BLaER1 treated with 17β-estradiol and CSF1 and Interleukin-3, amounts not matched to agents 10 nM and 100 nM (cell line): ENCODE measurements around the gene ARHGAP8.

Source experiments
- H3K27ac ChIP-seq, 11 experiments: shearing (Covaris generic); formaldehyde crosslinking; 2 replicates each; pipeline ENCODE4 v1.8.1; 2022
- H3K27me3 ChIP-seq, 11 experiments: shearing (Covaris generic); formaldehyde crosslinking; 2 replicates each; pipeline ENCODE4 v1.8.1; 2022
- H3K36me3 ChIP-seq, 11 experiments: shearing (Covaris generic); formaldehyde crosslinking; 2 replicates each; pipeline ENCODE4 v1.8.1; 2022
- H3K4me1 ChIP-seq, 10 experiments: shearing (Covaris generic); formaldehyde crosslinking; 2 replicates each; pipeline ENCODE4 v1.8.1; 2022
- H3K4me2 ChIP-seq, 11 experiments: shearing (Covaris generic); formaldehyde crosslinking; 2 replicates each; pipeline ENCODE4 v1.8.1; 2022
- H3K4me3 ChIP-seq, 10 experiments: shearing (Covaris generic); formaldehyde crosslinking; 2 replicates each; pipeline ENCODE4 v1.8.1; 2022
- H3K9ac ChIP-seq, 11 experiments: shearing (Covaris generic); formaldehyde crosslinking; 2 replicates each; pipeline ENCODE4 v1.8.1; 2022
- H3K9me3 ChIP-seq, 11 experiments: shearing (Covaris generic); formaldehyde crosslinking; replicated peaks in 1 of 11; 2 replicates each; pipeline ENCODE4 v1.8.1; 2022
- H4K20me1 ChIP-seq, 11 experiments: shearing (Covaris generic); formaldehyde crosslinking; 2 replicates each; pipeline ENCODE4 v1.8.1; 2022
- Cebpa-rat ChIP-seq, 11 experiments: shearing (Covaris generic); IDR thresholded peaks; 2 replicates each; pipeline ENCODE4 v1.8.1; 2022

ARHGAP8 gene

GRCh38 chr22:44888491-44889254, 136.3 kb downstream of the ARHGAP8 start:
- TF ChIP-seq Cebpa-rat (IDR thresholded peaks at IDR 0.05): no peak
- H3K9me3 ChIP-seq: no peaks in the 10 kb centered on the region
- no peaks in the 10 kb centered on the region for H3K36me3 ChIP-seq
- no peak overlapping the region for H3K4me2 ChIP-seq
- no peak overlapping the region for H3K4me3 ChIP-seq
- H3K9ac ChIP-seq: no peak overlapping the region
- peaks cover 0 to 9% (median 0%) of the 10 kb centered on the region in 11 experiments; a peak in 2 of 22 replicates for H4K20me1 ChIP-seq
- H3K27ac ChIP-seq: no peak overlapping the region
- H3K4me1 ChIP-seq: peaks cover 0 to 3% (median 0%) of the 10 kb centered on the region in 10 experiments; a peak in 4 of 20 replicates
- H3K27me3 ChIP-seq: no peaks in the 10 kb centered on the region

DNA sequence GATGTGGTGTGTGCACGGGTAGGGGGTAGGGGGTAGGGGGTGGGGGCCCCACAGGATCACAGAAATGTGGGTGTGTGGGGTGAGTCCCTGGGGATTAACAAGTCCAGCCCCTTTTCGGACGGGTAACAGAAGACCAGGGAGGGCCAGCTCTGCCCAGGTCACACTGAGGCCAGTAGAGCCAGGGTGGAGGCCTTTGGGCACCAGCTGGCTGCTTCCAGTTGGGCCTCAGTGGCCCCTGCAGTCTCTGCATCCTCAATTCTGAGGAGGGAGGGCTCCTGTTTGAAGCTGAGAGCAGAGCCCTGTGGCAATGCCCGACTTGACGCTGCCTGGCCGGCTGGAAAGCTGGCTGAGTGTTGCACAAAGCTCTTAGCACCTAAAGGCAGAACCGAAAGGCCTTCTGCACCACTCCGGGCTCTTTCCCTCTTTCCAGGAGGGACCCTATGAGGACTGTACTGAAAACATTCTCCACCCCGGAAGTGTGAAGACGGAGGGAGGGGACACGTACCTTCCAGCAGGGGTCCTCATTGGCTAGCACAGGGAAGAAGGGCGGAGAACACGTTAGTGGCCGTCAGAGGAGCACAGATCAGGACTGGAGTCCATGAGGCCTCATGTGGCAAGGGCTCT, 137.0 kb downstream of the ARHGAP8 start:
- Histone ChIP-seq H3K27me3 (no peaks in the 10 kb centered on the region), H3K4me3 (no peak overlapping the region), H3K36me3 (no peaks in the 10 kb centered on the region), H3K4me1 (peaks cover 0 to 3% (median 0%) of the 10 kb centered on the region in 10 experiments; a peak in 4 of 20 replicates), H3K27ac (no peak overlapping the region), H4K20me1 (peaks cover 0 to 9% (median 0%) of the 10 kb centered on the region in 11 experiments; a peak in 2 of 22 replicates), H3K9me3 (no peaks in the 10 kb centered on the region), H3K9ac (no peak overlapping the region), H3K4me2 (no peak overlapping the region)
- no peak for TF ChIP-seq Cebpa-rat (IDR thresholded peaks at IDR 0.05)

DNA sequence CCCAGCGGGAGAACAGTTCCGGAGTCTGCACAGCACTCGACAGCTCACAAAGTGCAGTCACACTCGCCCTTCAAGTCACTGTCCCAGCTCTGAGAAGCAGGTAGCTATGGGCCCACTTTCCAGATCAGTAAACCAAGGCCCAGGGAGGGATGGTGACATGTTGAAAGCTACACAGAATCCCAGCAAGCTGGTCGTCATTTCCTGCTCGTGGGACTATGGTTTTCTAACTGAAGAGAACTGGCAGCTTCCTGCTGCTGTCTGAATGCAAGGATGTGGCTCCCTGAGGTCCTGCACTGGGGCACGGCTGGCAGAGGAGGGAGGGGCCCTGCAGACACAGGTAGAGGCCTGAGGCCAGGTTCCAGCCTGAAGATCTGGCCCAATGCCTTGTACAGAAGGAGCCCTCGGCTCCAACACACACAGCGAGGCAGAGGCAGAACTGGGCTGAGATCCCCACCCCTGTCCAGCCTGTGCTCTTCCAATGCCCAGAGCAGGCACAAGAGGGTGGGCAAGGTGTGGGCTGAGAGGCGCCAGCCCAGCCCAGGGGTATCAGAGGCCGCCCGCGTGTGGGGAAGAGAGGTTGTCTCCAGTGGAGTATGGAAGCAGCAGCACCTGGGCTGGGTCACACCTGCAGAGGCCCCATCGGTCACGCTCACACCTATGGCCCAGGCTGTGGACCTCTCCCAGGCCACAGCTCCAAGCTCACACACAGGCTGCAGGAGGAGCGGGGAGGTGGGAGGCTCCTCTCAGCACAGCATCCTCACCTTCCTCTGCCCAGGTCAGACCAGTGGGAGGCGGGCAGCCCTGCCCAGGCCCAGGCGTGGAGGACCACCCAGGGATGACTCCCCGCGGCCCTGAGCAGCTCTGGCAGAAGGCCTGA, 138.3 kb downstream of the ARHGAP8 start:
- H3K9ac ChIP-seq: no peak overlapping the region
- TF ChIP-seq Cebpa-rat (IDR thresholded peaks at IDR 0.05): no peak
- H4K20me1 ChIP-seq: peaks cover 0 to 9% (median 0%) of the 10 kb centered on the region in 11 experiments; a peak in 2 of 22 replicates
- no peaks in the 10 kb centered on the region for H3K36me3 ChIP-seq
- no peak overlapping the region for H3K4me2 ChIP-seq
- H3K4me1 ChIP-seq: peaks cover 0 to 3% (median 0%) of the 10 kb centered on the region in 10 experiments; a peak in 4 of 20 replicates
- H3K4me3 ChIP-seq: no peak overlapping the region
- H3K27ac ChIP-seq: no peak overlapping the region
- no peaks in the 10 kb centered on the region for H3K27me3 ChIP-seq
- no peaks in the 10 kb centered on the region for H3K9me3 ChIP-seq

DNA sequence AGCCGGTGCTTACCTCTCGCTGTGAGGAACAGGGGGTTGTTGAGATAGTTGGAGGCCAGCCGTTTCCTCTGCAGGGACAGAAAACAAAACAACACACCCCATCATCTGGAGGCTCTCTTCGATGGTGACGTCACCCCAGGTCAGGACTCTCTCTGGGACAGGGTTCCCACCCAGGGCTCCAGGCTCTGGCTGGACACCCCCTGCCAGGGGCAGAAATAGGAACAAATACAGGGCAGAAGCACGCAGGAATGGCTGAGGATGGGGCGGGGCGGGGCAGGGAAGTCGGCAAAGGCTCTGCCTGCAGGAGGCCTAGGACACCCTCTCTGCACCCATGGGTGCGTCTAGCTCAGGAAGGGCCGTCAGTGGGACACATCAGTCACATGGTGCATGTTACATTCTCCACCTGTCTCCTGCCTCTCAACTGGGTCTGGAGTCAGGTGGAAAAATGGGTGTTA, 138.9 kb downstream of the ARHGAP8 start:
- no peak overlapping the region for H3K27ac ChIP-seq
- H3K4me1 ChIP-seq: peaks cover 0 to 4% (median 0%) of the 10 kb centered on the region in 10 experiments; a peak in 4 of 20 replicates
- H3K9ac ChIP-seq: no peak overlapping the region
- H3K36me3 ChIP-seq: no peaks in the 10 kb centered on the region
- no peak overlapping the region for H3K4me2 ChIP-seq
- no peaks in the 10 kb centered on the region for H3K9me3 ChIP-seq
- no peaks in the 10 kb centered on the region for H3K27me3 ChIP-seq
- no peak overlapping the region for H3K4me3 ChIP-seq
- TF ChIP-seq Cebpa-rat (IDR thresholded peaks at IDR 0.05): no peak
- H4K20me1 ChIP-seq: peaks cover 0 to 9% (median 0%) of the 10 kb centered on the region in 11 experiments; a peak in 2 of 22 replicates

- Histone ChIP-seq H3K27me3 (no peaks in the 10 kb centered on the region), H3K4me1 (peaks cover 0 to 4% (median 0%) of the 10 kb centered on the region in 10 experiments; a peak in 4 of 20 replicates), H3K4me3 (no peak overlapping the region), H4K20me1 (peaks cover 0 to 9% (median 0%) of the 10 kb centered on the region in 11 experiments; a peak in 2 of 22 replicates), H3K9ac (no peak overlapping the region), H3K4me2 (no peak overlapping the region), H3K27ac (no peak overlapping the region), H3K36me3 (no peaks in the 10 kb centered on the region), H3K9me3 (no peaks in the 10 kb centered on the region)
- TF ChIP-seq Cebpa-rat (IDR thresholded peaks at IDR 0.05): no peak
These were observed 139.4 kb downstream of the ARHGAP8 start for GRCh38 chr22:44891791-44892190.

DNA sequence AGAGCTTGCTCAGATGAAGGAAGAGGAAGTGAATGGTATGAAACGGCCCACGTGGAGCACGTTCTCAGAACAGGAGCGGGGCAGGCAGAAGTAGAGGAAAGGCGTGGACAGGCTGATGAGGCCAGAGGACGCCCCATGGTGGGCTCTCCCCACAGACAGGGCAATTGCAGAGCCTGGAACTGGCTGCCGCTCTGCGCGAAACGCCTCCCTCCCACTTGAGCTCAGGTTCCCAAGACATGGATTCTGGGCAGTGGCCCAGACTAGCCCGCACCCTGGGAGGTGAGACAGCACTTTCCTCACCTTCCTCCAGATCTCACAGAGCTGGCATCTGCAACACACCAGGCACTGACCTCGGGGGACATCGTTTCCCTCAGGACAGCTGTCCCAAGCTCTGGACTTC, 139.9 kb downstream of the ARHGAP8 start:
- H3K9me3 ChIP-seq: no peaks in the 10 kb centered on the region
- no peaks in the 10 kb centered on the region for H3K36me3 ChIP-seq
- no peak overlapping the region for H3K27ac ChIP-seq
- peaks cover 0 to 4% (median 0%) of the 10 kb centered on the region in 10 experiments; a peak in 4 of 20 replicates for H3K4me1 ChIP-seq
- no peak for TF ChIP-seq Cebpa-rat (IDR thresholded peaks at IDR 0.05)
- H3K27me3 ChIP-seq: no peaks in the 10 kb centered on the region
- H3K9ac ChIP-seq: no peak overlapping the region
- H3K4me3 ChIP-seq: no peak overlapping the region
- H4K20me1 ChIP-seq: peaks cover 0 to 9% (median 0%) of the 10 kb centered on the region in 11 experiments; a peak in 2 of 22 replicates
- no peak overlapping the region for H3K4me2 ChIP-seq

- peaks cover 0 to 9% (median 0%) of the 10 kb centered on the region in 11 experiments; a peak in 2 of 22 replicates for H4K20me1 ChIP-seq
- H3K27me3 ChIP-seq: no peaks in the 10 kb centered on the region
- no peak overlapping the region for H3K27ac ChIP-seq
- H3K9ac ChIP-seq: no peak overlapping the region
- H3K4me1 ChIP-seq: peaks cover 0 to 4% (median 0%) of the 10 kb centered on the region in 10 experiments; a peak in 4 of 20 replicates
- no peak overlapping the region for H3K4me3 ChIP-seq
- no peak for TF ChIP-seq Cebpa-rat (IDR thresholded peaks at IDR 0.05)
- no peak overlapping the region for H3K4me2 ChIP-seq
- no peaks in the 10 kb centered on the region for H3K9me3 ChIP-seq
- no peaks in the 10 kb centered on the region for H3K36me3 ChIP-seq
These were observed 140.7 kb downstream of the ARHGAP8 start for GRCh38 chr22:44892803-44893730.

- no peaks in the 10 kb centered on the region for H3K36me3 ChIP-seq
- H3K27me3 ChIP-seq: no peaks in the 10 kb centered on the region
These were observed 141.3 kb downstream of the ARHGAP8 start for GRCh38 chr22:44893731-44894080.

More at GRCh38 chr22:44893731-44894080, 141.3 kb downstream of the ARHGAP8 start:
- Histone ChIP-seq H3K27ac (no peak overlapping the region), H3K4me1 (peaks cover 0 to 4% (median 0%) of the 10 kb centered on the region in 10 experiments; a peak in 4 of 20 replicates), H3K4me2 (no peak overlapping the region), H3K9ac (no peak overlapping the region), H3K9me3 (no peaks in the 10 kb centered on the region), H3K4me3 (no peak overlapping the region), H4K20me1 (peaks cover 0 to 9% (median 0%) of the 10 kb centered on the region in 11 experiments; a peak in 2 of 22 replicates)
- TF ChIP-seq Cebpa-rat (IDR thresholded peaks at IDR 0.05): no peak
